GM18873 (cell line): ENCODE results near the gene PRKCH.

ENCODE experiments used
- ATAC-seq: cut with Tn5 transposase; IDR thresholded peaks from one replicate; pipeline ENCODE4 v1.9.1; 2021; ENCODE audit warnings: mild to moderate bottlenecking, moderate library complexity, moderate number of reproducible peaks; ENCODE audit not compliant: unreplicated experiment, low FRiP score

PRKCH gene

DNA sequence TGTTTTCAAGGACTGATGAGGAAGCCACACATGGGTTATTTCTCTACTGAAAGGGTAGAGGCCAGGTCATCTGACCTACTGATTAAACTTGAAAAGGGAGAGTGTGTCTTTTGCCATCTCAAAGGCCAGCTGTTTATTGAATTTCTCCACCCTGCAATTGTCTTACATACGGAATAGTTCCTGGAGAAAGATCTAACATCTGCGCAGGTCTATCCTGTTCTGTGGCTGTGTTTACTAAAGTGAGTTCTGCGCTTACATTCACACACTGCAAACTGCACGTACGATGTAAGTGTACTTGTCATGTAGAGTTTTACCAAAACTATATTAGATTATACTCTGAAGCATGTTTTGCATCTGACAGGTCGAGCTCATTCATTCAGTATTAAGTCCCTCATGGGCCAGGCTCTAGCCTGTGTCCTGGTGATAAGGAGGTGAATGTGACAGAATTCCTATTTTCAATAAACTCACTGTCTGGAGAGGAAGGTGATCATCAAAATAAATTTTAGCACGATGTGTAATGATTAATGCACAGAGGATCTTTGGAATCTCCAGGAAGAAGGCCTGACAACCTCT lies 96.6 kb downstream of the PRKCH start:
- no peak for ATAC-seq

GRCh38 chr14:61418746-61419145 lies 97.4 kb downstream of the PRKCH start:
- ATAC-seq, result no peak

DNA sequence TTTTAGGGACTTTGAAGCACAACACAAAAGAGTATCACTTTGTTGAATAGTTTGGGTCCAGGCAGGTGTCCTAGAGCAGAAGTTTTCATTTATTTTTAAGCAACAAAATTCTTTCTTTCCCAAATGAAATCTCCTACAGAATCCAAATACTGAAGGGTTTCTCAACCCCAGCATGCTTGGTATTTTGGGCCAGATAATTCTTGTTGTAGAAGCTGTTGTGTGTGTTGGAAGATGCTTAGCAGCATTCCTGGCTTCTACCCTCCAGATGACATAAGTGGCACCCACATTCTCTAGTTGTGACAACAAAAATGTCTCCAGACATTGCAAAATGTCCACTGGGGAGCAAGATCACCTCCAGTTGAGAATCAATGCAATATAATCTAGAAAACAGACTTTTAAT lies 97.8 kb downstream of the PRKCH start:
- no peak for ATAC-seq

- ATAC-seq, result no peak
These were observed 98.9 kb downstream of the PRKCH start for GRCh38 chr14:61420326-61420725.

GRCh38 chr14:61421212-61421923 lies 100.0 kb downstream of the PRKCH start:
- no peak for ATAC-seq

- ATAC-seq, result no peak
These were observed 104.7 kb downstream of the PRKCH start for GRCh38 chr14:61426048-61426447.

DNA sequence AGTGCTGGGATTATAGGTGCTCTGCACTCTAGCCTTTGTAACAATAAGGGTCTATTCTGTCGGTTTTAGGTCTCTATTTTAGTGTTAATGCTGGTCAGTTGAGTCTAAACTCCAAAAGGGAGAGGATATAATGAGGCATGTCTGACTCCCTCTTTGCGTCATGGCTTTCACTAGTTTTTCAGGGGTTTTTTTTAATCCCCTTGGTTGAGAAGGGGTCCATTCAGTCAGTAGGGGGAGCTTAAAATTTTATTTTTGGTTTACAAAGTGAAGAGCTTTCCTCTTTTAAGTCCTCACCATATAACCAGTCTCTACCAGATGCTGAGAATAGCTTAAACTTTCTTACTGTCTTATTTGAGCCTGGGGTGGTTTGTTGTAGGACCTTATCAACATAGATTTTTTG lies 106.9 kb downstream of the PRKCH start:
- ATAC-seq, result no peak

- no peak for ATAC-seq
These were observed 107.9 kb downstream of the PRKCH start for GRCh38 chr14:61429316-61429715.

GRCh38 chr14:61430066-61430757 lies 108.8 kb downstream of the PRKCH start:
- ATAC-seq, result no peak

DNA sequence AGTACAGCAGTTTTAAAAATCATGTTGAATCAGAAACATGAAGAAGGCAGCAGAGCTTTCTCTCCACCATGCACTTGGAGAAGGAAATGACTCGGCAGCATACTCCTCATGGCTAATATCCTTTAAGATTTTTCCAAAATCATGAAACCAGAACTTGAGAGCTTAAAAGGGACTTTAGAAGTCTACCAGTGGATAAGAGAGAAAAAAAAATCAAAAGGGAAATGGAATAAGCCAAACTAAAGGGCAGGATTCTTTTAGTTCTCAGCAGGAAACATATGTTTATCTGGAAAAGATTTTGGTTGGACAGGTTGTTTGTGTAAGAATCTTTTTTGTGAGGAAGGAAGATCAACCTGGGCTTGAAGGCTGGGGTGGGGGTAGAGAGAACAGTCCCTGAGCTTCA lies 111.8 kb downstream of the PRKCH start:
- no peak for ATAC-seq

- ATAC-seq, result no peak
These were observed 112.4 kb downstream of the PRKCH start for GRCh38 chr14:61433828-61434227.

GRCh38 chr14:61434311-61434710 lies 112.9 kb downstream of the PRKCH start:
- ATAC-seq, result no peak

DNA sequence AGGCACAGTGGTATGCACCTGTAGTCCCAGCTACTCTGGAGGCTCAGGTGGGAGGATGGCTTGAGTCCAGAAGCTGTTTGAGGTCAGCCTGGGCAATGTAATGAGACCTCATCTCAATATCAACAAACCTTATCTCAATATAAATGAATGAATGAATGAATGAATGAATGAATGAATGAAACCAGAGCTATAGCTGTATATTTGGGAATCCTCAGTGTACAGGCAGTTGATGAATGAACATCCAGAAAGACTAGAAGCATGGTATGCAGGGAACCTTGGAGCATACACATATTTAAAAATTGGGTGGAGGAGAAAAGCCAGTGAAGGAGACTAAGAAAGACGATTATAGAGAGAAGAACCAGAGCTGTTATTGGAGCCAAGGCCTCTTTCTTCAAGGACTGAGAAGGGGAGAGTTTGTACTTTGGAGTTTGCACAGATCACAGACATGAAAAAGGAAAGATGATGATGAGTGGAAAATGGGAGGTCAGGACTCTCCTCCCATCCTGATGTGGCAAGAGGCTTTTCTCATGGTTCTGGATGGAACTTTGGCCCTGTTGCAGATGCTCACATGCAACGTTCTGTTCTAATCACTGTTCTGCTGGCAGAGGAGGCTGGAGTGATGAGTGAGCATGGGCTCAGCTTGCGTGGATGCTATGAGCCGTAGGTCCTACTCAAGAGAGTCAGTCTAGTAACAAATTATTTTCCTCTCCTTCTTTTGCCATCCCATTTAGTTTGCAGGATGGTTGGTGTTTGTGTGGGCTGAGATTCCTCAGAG lies 114.4 kb downstream of the PRKCH start:
- no peak for ATAC-seq

- ATAC-seq, result no peak
These were observed 116.0 kb downstream of the PRKCH start for GRCh38 chr14:61437381-61437780.

- ATAC-seq, result no peak
These were observed 116.7 kb downstream of the PRKCH start for GRCh38 chr14:61438036-61438435.

- no peak for ATAC-seq
These were observed 117.1 kb downstream of the PRKCH start for GRCh38 chr14:61438497-61438859.

GRCh38 chr14:61438860-61439765 lies 117.7 kb downstream of the PRKCH start:
- no peak for ATAC-seq

DNA sequence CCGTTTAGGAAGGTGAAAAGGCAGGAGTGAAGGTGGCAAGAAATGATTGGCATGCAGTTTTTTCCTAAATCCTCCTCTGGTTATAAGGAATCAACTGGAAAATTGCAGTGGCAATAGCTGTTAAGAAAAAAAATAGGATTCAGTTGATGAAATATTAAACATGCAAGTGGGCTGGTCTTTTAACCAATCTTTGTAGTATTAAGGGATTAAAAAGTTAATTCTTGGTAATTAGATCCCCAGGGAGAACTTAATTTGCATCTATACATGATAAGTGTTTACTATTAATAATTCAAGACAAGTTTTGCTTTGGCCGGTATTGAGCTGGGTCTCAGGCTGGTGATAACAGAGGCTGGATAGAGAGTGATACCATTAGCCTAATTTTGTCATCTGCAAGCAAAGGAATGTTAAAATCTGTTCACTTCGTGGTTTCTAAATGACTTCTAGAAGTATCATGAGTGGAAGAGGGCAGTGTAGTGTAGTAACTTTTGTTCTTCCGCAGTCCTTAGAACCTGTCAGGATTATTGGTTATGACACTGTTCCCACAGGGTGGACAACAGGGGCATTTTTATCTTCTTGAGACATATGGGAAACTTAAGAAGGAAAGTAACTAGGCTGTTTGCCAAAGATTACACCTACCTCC lies 118.5 kb downstream of the PRKCH start:
- no peak for ATAC-seq

- ATAC-seq, result no peak
These were observed 122.1 kb downstream of the PRKCH start for GRCh38 chr14:61443481-61443880.
